Lung (tissue), 12 donors: ENCODE data around the gene DFFA. TPM values are rescaled to one million over a fixed set of nuclear protein-coding genes. Genes with fewer than 3 reads are reported as not detected.

Experiments used
- ATAC-seq: fragments of 200-7000 bp; cut with Tn5 transposase; one replicate; pipeline ENCODE4 v1.9.1; 2020; ENCODE audit warnings: moderate number of reproducible peaks; ENCODE audit not compliant: insufficient read depth, low FRiP score
- DNase-seq, 3 donors: peaks; one replicate each; pipeline ENCODE4 v3.0.0-alpha.2; 2013 to 2017
- H3K27ac ChIP-seq, 2 donors: one replicate each; pipeline ENCODE4 v1.5.1; 2013; ENCODE audit warnings: mild to moderate bottlenecking in 2 of 2, moderate library complexity in 2 of 2, control low read depth in 1 of 2, inconsistent platforms in 1 of 2, low read depth in 1 of 2, low read length in 1 of 2
- H3K27me3 ChIP-seq, 3 donors: one replicate each; pipeline ENCODE4 v1.5.1; 2013; ENCODE audit warnings: low read length in 2 of 3; ENCODE audit not compliant: control insufficient read depth in 3 of 3, insufficient read depth in 3 of 3
- H3K36me3 ChIP-seq, 4 donors: one replicate each; pipeline ENCODE4 v1.5.1; 2013; ENCODE audit warnings: low read length in 4 of 4, mild to moderate bottlenecking in 1 of 4, moderate library complexity in 1 of 4; ENCODE audit not compliant: control insufficient read depth in 4 of 4, insufficient read depth in 4 of 4
- H3K4me1 ChIP-seq, 5 donors: one replicate each; pipeline ENCODE4 v1.5.1; 2013; ENCODE audit warnings: low read length in 5 of 5, mild to moderate bottlenecking in 2 of 5, moderate library complexity in 1 of 5; ENCODE audit not compliant: control insufficient read depth in 5 of 5, insufficient read depth in 5 of 5
- H3K4me3 ChIP-seq: one replicate; pipeline ENCODE4 v1.5.1; 2013; ENCODE audit warnings: mild to moderate bottlenecking, control low read depth, moderate library complexity
- H3K9ac ChIP-seq, 2 donors: one replicate each; pipeline ENCODE4 v1.5.1; 2013; ENCODE audit warnings: low read length in 2 of 2, control low read depth in 1 of 2; ENCODE audit not compliant: insufficient read depth in 1 of 2
- H3K9me3 ChIP-seq, 4 donors: one replicate each; pipeline ENCODE4 v1.5.1; 2013; ENCODE audit warnings: low read length in 3 of 4, mild to moderate bottlenecking in 1 of 4, moderate library complexity in 1 of 4; ENCODE audit not compliant: control insufficient read depth in 4 of 4, insufficient read depth in 3 of 4
- WGBS, 2 donors: extraction: QIAGEN DNeasy Blood & Tissue Kit; methylation state at CpG; one replicate each; pipeline ENCODE4 v1.1.7; 2013; 5-methylcytosine and 5-hydroxymethylcytosine counted together
- polyA plus RNA-seq, 2 donors: library from polyadenylated mRNA; stranded (reverse); fragments of 200-250 nt; gene quantifications; one replicate each; pipeline ENCODE4 v1.2.1, GENCODE V29; 2013
- total RNA-seq, 2 donors: library from RNA; depleted of rRNA in 1 of 2; stranded (reverse); fragments of >200 nt in 1 of 2; gene quantifications; one replicate each; pipeline ENCODE4 v1.2.1, GENCODE V29; 2014 to 2021
- TF ChIP-seq, protein P1 (sequence below): IDR thresholded peaks from 2 replicates; pipeline ENCODE4 v1.5.1; 2012; ENCODE audit warnings: mild to moderate bottlenecking; ENCODE audit errors: control extremely low read depth, extremely low read depth
- donor health status: control.
- donor health status: control.
- donor health status: Bipolar disorder and iron deficiency.
- donor health status: healthy.
- donor health status: DM: yes; HTN: yes; CAD: no.

DFFA gene
- total and polyA plus RNA-seq, 4 donors, result 13.8 to 37.4 (median 27.1) TPM

DNA sequence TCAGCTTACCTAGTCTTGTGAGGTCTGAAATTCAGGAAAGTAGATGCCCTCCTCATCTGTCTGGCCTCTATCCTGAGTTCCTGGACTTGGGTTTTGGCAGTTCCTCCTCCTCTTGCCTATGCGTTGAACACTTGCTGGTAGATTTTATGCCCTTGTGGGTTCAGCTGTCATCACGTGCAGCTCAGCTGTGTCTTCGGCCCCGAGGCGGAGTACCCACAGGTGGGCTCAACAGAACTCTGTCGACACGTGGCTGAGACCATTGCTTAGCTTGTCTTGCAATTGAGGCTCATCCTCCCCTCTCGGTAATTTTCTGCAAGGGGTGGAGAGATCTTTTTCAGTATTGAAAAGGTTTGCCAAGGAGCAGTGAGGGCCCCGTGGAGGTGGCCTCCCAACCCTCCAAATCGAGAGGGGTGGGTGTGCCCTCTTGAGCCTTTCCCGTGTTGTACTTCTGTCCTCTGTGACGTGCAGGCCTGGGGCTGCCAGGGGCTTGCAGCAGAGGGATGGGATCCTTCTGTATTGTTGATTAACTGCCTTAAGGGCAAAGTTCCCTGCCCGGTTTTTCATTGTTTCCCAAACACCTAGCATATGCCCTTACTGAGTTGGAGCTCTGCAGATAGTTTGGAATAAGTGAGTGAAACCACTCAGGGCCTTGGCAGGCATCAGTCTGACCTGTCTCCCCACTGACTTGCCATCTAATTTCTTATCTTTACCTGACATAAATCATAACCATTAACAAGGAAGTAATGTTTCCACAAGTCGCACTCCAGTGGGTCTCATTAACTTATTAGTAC lies 39.2 kb downstream of the DFFA start:
- peaks cover 0 to 20% (median 3%) of the 10 kb centered on the region in 5 donors for H3K4me1 ChIP-seq
- DNase-seq (no peak), ATAC-seq (no peak)
- no peaks in the 10 kb centered on the region for H3K27me3 ChIP-seq
- WGBS, 2 donors, result 70 to 81% methylated on average over 14 of the region's 14 CpGs
- H3K4me3 ChIP-seq, result no peak overlapping the region
- H3K36me3 ChIP-seq, result peaks cover 0 to 2% (median 0%) of the 10 kb centered on the region in 4 donors
- no peak overlapping the region for H3K9ac ChIP-seq
- TF ChIP-seq, protein P1, sequence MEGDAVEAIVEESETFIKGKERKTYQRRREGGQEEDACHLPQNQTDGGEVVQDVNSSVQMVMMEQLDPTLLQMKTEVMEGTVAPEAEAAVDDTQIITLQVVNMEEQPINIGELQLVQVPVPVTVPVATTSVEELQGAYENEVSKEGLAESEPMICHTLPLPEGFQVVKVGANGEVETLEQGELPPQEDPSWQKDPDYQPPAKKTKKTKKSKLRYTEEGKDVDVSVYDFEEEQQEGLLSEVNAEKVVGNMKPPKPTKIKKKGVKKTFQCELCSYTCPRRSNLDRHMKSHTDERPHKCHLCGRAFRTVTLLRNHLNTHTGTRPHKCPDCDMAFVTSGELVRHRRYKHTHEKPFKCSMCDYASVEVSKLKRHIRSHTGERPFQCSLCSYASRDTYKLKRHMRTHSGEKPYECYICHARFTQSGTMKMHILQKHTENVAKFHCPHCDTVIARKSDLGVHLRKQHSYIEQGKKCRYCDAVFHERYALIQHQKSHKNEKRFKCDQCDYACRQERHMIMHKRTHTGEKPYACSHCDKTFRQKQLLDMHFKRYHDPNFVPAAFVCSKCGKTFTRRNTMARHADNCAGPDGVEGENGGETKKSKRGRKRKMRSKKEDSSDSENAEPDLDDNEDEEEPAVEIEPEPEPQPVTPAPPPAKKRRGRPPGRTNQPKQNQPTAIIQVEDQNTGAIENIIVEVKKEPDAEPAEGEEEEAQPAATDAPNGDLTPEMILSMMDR, result no peak
- H3K27ac ChIP-seq, result no peak overlapping the region
- no peaks in the 10 kb centered on the region for H3K9me3 ChIP-seq

DNA sequence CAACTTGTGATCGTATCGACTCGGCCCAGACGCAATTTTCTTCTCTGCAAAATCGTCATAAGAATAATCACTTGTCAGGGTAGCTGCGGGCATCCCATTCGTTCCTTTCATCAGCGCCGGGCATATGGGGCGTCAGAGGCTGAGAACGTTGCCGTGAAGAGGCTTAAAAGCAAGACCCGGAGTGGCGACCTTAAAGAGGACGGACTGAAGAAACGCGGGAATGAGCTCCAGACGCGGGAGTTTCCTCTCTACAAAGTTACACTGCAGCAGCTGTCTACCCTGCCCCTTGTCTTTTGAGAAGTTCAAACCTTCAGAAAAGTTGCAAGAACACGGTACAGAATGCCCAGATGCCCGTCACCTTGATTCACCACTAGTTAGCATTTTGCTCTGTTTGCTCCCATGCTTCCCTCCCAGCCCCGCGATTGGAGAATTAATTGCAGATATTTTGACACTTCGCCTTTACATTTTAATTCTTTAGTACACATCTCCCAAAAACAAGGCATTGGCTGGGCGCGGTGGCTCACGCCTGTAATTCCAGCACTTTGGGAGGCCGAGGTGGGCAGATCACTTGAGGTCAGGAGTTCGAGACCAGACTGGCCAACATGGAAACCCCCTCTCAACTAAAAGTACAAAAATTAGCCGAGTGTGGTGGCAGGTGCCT lies 41.1 kb downstream of the DFFA start:
- ATAC-seq (no peak), DNase-seq (peak in 2 of 3 donors; percentile 24 to 43)
- Histone ChIP-seq H3K9ac (peak overlapping the region; percentile 8 to 68), H3K4me1 (peaks cover 0 to 20% (median 3%) of the 10 kb centered on the region in 5 donors), H3K9me3 (no peaks in the 10 kb centered on the region), H3K27me3 (no peaks in the 10 kb centered on the region), H3K27ac (peak overlapping the region in 1 of 2 donors; percentile 73), H3K4me3 (peak overlapping the region; percentile 81), H3K36me3 (peaks cover 0 to 2% (median 0%) of the 10 kb centered on the region in 4 donors)
- TF ChIP-seq, protein P1, result no peak
- 26 to 28% methylated on average over 30 of the region's 30 CpGs for WGBS, 2 donors

DNA sequence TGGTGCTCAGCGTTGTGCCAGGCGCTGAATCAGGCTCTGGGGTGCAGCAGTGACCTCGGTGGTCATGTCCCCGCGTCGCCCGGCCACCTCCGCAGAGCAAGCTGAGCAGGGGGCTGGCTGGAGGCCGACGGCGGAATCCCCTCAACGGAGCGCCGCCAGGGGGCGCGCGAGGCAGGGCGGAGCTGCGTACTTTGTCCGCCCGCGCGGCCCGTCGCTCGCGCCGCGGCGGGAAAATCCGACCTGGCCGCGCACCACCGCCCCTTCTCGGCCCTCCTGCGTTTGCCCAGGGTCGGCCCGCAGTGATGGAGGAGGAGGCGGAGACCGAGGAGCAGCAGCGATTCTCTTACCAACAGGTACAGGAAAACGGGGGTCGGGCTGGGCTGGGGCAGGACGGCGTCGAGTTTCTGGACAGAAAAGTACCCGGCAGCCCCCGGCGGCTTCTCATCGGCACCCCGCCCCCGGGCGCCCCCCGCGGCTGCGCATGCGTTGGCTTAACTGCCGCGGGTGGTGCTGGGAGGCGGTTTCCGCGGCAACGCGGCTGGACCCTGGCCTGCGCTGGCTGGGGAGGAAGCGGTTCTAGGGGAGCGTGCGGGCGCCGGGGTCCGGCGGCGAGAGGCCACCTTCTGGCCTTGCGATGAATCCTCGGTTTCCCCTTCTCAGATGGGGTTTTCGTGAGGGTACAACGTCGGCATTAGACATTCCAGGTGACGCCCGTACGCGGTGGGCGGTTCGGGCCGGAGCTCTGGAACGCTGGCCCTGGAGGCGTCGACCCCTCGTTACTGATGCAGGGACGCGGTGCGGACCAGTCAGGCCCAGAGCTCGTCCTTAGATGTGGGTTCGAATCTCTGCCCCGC lies 41.9 kb downstream of the DFFA start, which contains the start of gene CENPS:
Gene CENPS (plus strand): TSS at position 218 of the 854 bp plus-strand sequence. CDS start 85 bp downstream, at position 303.
- Histone ChIP-seq H3K27ac (peak within 1 kb of the TSS; percentile 27 to 78), H3K4me3 (peak within 1 kb of the TSS; percentile 81), H3K27me3 (no peaks in the 10 kb centered on the region), H3K9ac (peak within 1 kb of the TSS; percentile 8 to 70), H3K4me1 (peaks cover 0 to 20% (median 3%) of the 10 kb centered on the region in 5 donors), H3K36me3 (peaks cover 0 to 2% (median 0%) of the 10 kb centered on the region in 4 donors), H3K9me3 (no peaks in the 10 kb centered on the region)
- peak; percentile 94 to 95 (median 94) for DNase-seq
- TF ChIP-seq, protein P1, result peak; percentile 85
- ATAC-seq, result peak; percentile 93
- 0 to 1% methylated on average over 95 of the region's 95 CpGs for WGBS, 2 donors
